ENCODE results near the gene NDUFS3. TPM values are rescaled to one million over a fixed set of nuclear protein-coding genes. Genes with fewer than 3 reads are reported as not detected.

NDUFS3 gene
- total RNA-seq, 1 experiment from 2014 or later = 135 TPM

DNA sequence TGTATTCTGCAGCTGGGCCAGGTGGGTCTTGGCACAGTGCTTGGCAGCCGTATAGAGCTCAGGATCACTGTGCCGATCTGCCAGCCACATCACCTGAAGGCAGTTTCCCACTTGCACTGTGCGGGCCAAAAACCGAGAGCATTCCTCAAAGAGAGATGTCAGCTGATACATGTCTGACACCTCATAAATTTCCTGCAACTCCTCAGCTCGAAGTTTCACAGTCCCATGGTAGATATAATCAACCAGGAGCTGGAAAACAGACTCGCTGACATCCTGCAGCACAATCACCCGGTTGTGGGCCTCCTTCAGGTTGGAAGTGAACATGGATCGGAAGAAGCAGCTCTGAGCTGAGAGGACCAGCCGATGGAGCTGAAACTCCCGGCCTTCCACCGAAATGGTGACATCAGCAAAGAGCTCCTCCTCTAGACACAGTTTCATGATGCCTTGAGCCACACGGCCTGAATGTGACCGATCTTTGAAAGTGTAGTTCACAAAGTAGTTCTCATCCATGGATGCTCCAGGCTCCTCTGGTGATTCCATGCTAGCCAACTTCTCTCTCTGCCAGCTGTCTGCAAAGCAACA, 1.3 kb upstream of the NDUFS3 start:
- ChIA-PET CTCF (interaction anchor here (0.5 to 0.9 kb wide), 4 partner anchors 8 to 585 kb away, joined by 3 to 5 read pairs (median 4); no protein-coding TSS in a partner anchor), POLR2A (interaction anchor here (0.5 to 0.8 kb wide), 4 partner anchors 13 to 110 kb away, joined by 3 to 9 read pairs (median 8); no protein-coding TSS in a partner anchor)
- Histone ChIP-seq H3K27me3 (ENCODE audit: control insufficient read depth, insufficient read depth, low read length) (no peaks in the 10 kb centered on the region), H3K9me3 (ENCODE audit: control insufficient read depth, insufficient read depth, low read depth, low read length) (no peaks in the 10 kb centered on the region), H3K4me1 (ENCODE audit: control insufficient read depth, insufficient read depth, low read length) (peaks cover 22% of the 10 kb centered on the region), H3K36me3 (ENCODE audit: control insufficient read depth, insufficient read depth, low read length) (peaks cover 18% of the 10 kb centered on the region), H3K4me3 (ENCODE audit: low read depth in 2 of 2, low read length in 2 of 2) (peak overlapping the region; percentile 98 to 100), H3K27ac (ENCODE audit: low read length) (peak overlapping the region; percentile 90)
- in situ Hi-C loops (cut with HindIII; ENCODE audit: low pct_unique_long_range_greater_than_20kb, low sequenced_read_pairs) (no loop called here), intact Hi-C loops (cut with micrococcal nuclease; ENCODE audit: unreplicated experiment) (no loop called here)
- no peak for DNase-seq (ENCODE audit: low read depth, low spot score)
- TF ChIP-seq, protein P1, sequence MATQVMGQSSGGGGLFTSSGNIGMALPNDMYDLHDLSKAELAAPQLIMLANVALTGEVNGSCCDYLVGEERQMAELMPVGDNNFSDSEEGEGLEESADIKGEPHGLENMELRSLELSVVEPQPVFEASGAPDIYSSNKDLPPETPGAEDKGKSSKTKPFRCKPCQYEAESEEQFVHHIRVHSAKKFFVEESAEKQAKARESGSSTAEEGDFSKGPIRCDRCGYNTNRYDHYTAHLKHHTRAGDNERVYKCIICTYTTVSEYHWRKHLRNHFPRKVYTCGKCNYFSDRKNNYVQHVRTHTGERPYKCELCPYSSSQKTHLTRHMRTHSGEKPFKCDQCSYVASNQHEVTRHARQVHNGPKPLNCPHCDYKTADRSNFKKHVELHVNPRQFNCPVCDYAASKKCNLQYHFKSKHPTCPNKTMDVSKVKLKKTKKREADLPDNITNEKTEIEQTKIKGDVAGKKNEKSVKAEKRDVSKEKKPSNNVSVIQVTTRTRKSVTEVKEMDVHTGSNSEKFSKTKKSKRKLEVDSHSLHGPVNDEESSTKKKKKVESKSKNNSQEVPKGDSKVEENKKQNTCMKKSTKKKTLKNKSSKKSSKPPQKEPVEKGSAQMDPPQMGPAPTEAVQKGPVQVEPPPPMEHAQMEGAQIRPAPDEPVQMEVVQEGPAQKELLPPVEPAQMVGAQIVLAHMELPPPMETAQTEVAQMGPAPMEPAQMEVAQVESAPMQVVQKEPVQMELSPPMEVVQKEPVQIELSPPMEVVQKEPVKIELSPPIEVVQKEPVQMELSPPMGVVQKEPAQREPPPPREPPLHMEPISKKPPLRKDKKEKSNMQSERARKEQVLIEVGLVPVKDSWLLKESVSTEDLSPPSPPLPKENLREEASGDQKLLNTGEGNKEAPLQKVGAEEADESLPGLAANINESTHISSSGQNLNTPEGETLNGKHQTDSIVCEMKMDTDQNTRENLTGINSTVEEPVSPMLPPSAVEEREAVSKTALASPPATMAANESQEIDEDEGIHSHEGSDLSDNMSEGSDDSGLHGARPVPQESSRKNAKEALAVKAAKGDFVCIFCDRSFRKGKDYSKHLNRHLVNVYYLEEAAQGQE (IDR thresholded peaks at IDR 0.05; ENCODE audit: insufficient read depth in 1 of 2, low read depth in 2 of 2, low read length in 1 of 2) = no peak
- ATAC-seq = no peak
- no TSS peak for BruUV-seq (replicated peaks)

DNA sequence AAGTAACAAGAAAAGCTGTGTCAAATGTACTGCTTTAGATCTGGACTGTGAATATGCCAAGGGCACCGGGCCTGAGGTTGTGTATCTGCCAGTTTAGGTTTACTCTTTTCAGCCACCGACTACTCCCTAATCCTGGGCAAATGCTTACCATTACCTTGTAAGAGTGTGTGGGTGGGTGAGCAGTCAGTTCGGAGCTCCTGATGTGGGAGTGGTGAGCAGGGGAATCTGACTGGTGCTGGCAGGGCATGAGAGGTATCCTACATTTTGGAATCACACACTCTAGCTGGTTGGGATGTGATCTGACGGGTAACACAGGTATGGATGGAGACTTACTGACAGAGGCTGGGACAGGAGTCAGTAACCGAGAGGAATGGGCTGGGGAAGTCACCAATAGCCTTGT, 5.0 kb downstream of the NDUFS3 start:
- CTCF ChIA-PET = no interaction called here
- intact Hi-C loops (cut with micrococcal nuclease; ENCODE audit: unreplicated experiment) = no loop called here
- no peak overlapping the region for H3K4me3 ChIP-seq (ENCODE audit: low read depth in 2 of 2, low read length in 2 of 2)
- no peak for DNase-seq (ENCODE audit: low read depth, low spot score)
- no TSS peak for BruUV-seq (replicated peaks)
- H3K27ac ChIP-seq (ENCODE audit: low read length) = no peak overlapping the region
- H3K9me3 ChIP-seq (ENCODE audit: control insufficient read depth, insufficient read depth, low read depth, low read length) = no peaks in the 10 kb centered on the region
- H3K36me3 ChIP-seq (ENCODE audit: control insufficient read depth, insufficient read depth, low read length) = peaks cover 9% of the 10 kb centered on the region
- TF ChIP-seq CTCF (IDR thresholded peaks at IDR 0.05) = no peak
- TF ChIP-seq, protein P1 (IDR thresholded peaks at IDR 0.05; ENCODE audit: insufficient read depth in 1 of 2, low read depth in 2 of 2, low read length in 1 of 2) = no peak
- no peak for TF ChIP-seq SIN3A (IDR thresholded peaks at IDR 0.05; ENCODE audit: borderline replicate concordance, insufficient read depth, low read depth, low read length)
- TF ChIP-seq POLR2AphosphoS5 (IDR thresholded peaks at IDR 0.05; ENCODE audit: low read depth, low read length) = no peak
- TF ChIP-seq TCF7L2 (IDR thresholded peaks at IDR 0.05; ENCODE audit: low read depth, low read length) = no peak
- in situ Hi-C loops (cut with HindIII; ENCODE audit: low pct_unique_long_range_greater_than_20kb, low sequenced_read_pairs) = no loop called here
- no peaks in the 10 kb centered on the region for H3K27me3 ChIP-seq (ENCODE audit: control insufficient read depth, insufficient read depth, low read length)
- peaks cover 6% of the 10 kb centered on the region for H3K4me1 ChIP-seq (ENCODE audit: control insufficient read depth, insufficient read depth, low read length)
- no peak for ATAC-seq
- POLR2A ChIA-PET = interaction anchor here (0.7 kb wide), 1 partner anchor 23 kb away, joined by 3 read pairs; no protein-coding TSS in a partner anchor
